ENCODE data around the gene ATOH8. TPM values are rescaled to one million over a fixed set of nuclear protein-coding genes. Genes with fewer than 3 reads are reported as not detected.

ATOH8 gene
- total RNA-seq, 1 donor from 2014 or later, result 1.9 TPM

DNA sequence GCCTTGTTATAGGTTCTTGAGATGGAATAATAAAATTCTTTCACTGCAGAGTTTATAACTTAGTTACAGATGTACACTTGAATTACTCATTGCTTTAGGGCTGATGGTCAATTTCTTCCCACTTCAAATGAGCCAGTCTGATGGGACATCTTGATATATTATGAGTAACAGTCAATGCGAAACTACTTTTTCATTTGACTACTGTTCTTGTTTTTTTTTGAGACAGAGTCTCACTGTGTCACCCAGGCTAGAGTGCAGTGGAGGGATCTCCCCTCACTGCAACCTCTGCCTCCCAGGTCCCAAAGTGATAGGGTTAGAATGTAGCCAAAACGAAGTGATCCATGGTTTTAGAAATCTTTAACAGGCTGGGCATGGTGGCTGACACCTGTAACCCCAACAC, 77.9 kb downstream of the ATOH8 start:
- no peak overlapping the region for H2AFZ ChIP-seq (ENCODE audit: low read depth, low read length)
- no peak for FAIRE-seq
- TF ChIP-seq EZH2 (IDR thresholded peaks at IDR 0.05; ENCODE audit: insufficient read depth, low read length), result no peak
- TF ChIP-seq, protein P1, sequence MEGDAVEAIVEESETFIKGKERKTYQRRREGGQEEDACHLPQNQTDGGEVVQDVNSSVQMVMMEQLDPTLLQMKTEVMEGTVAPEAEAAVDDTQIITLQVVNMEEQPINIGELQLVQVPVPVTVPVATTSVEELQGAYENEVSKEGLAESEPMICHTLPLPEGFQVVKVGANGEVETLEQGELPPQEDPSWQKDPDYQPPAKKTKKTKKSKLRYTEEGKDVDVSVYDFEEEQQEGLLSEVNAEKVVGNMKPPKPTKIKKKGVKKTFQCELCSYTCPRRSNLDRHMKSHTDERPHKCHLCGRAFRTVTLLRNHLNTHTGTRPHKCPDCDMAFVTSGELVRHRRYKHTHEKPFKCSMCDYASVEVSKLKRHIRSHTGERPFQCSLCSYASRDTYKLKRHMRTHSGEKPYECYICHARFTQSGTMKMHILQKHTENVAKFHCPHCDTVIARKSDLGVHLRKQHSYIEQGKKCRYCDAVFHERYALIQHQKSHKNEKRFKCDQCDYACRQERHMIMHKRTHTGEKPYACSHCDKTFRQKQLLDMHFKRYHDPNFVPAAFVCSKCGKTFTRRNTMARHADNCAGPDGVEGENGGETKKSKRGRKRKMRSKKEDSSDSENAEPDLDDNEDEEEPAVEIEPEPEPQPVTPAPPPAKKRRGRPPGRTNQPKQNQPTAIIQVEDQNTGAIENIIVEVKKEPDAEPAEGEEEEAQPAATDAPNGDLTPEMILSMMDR (IDR thresholded peaks at IDR 0.05; ENCODE audit: insufficient read depth, low read depth, low read length), result no peak
- H3K36me3 Mint-ChIP-seq (ENCODE audit: low read depth, unreplicated experiment), result no peaks in the 10 kb centered on the region
- H3K4me2 ChIP-seq (ENCODE audit: low read length), result no peak overlapping the region
- H3K27ac ChIP-seq (ENCODE audit: low read depth, low read length), result no peak overlapping the region
- no peaks in the 10 kb centered on the region for H3K79me2 ChIP-seq (ENCODE audit: insufficient read depth, low read length)
- no peaks in the 10 kb centered on the region for H3K27me3 ChIP-seq (ENCODE audit: insufficient read depth, low read length)
- no peaks in the 10 kb centered on the region for H4K20me1 ChIP-seq (ENCODE audit: insufficient read depth, low read length)
- peaks cover 11% of the 10 kb centered on the region for H3K9me3 Mint-ChIP-seq (ENCODE audit: unreplicated experiment)
- no peak overlapping the region for H3K4me3 ChIP-seq (ENCODE audit: insufficient read depth, low read depth, low read length)
- no peak overlapping the region for H3K27ac Mint-ChIP-seq (ENCODE audit: unreplicated experiment)
- no peak overlapping the region for H3K4me3 Mint-ChIP-seq (ENCODE audit: unreplicated experiment)
- no peaks in the 10 kb centered on the region for H3K36me3 ChIP-seq (ENCODE audit: insufficient read depth, low read length)
- H3K9me3 ChIP-seq (ENCODE audit: insufficient read depth, low read depth, low read length), result no peaks in the 10 kb centered on the region
- no peak for DNase-seq (ENCODE audit: low read depth)
- H3K4me1 Mint-ChIP-seq (ENCODE audit: low read depth, unreplicated experiment), result peaks cover 4% of the 10 kb centered on the region
- peaks cover 11% of the 10 kb centered on the region for H3K27me3 Mint-ChIP-seq (ENCODE audit: low read depth, unreplicated experiment)
- no peak overlapping the region for H3K9ac ChIP-seq (ENCODE audit: low read length)
- no peaks in the 10 kb centered on the region for H3K4me1 ChIP-seq (ENCODE audit: insufficient read depth, low read length)

DNA sequence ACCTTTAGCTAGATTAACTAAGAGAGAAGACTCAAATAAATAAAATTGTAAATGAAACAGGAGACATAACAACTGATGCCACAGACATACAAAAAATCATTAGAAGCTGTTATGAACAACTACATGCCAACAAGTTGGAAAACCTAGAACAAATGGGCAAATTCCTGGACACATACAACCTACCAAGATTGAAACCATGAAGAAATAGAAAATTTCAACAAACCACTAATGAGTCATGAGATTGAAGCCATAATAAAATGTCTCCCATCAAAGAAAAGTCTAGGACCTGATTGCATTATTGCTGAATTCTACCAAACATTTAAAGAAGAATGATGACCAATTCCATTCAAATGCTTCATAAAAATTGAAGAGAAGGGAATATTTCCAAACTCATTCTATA, 80.7 kb downstream of the ATOH8 start:
- Histone ChIP-seq H3K27me3 (ENCODE audit: insufficient read depth, low read length) (no peaks in the 10 kb centered on the region), H3K4me2 (ENCODE audit: low read length) (no peak overlapping the region), H3K36me3 (ENCODE audit: insufficient read depth, low read length) (no peaks in the 10 kb centered on the region), H4K20me1 (ENCODE audit: insufficient read depth, low read length) (no peaks in the 10 kb centered on the region), H3K79me2 (ENCODE audit: insufficient read depth, low read length) (no peaks in the 10 kb centered on the region), H3K4me3 (ENCODE audit: insufficient read depth, low read depth, low read length) (no peak overlapping the region), H2AFZ (ENCODE audit: low read depth, low read length) (no peak overlapping the region), H3K9me3 (ENCODE audit: insufficient read depth, low read depth, low read length) (no peaks in the 10 kb centered on the region), H3K27ac (ENCODE audit: low read depth, low read length) (no peak overlapping the region), H3K4me1 (ENCODE audit: insufficient read depth, low read length) (no peaks in the 10 kb centered on the region), H3K9ac (ENCODE audit: low read length) (no peak overlapping the region)
- TF ChIP-seq, protein P1 (IDR thresholded peaks at IDR 0.05; ENCODE audit: insufficient read depth, low read depth, low read length), result no peak
- TF ChIP-seq EZH2 (IDR thresholded peaks at IDR 0.05; ENCODE audit: insufficient read depth, low read length), result no peak
- DNase-seq (ENCODE audit: low read depth) (no peak), FAIRE-seq (no peak)
- Mint-ChIP-seq H3K9me3 (ENCODE audit: unreplicated experiment) (peaks cover 15% of the 10 kb centered on the region), H3K4me1 (ENCODE audit: low read depth, unreplicated experiment) (no peaks in the 10 kb centered on the region), H3K36me3 (ENCODE audit: low read depth, unreplicated experiment) (peaks cover 10% of the 10 kb centered on the region), H3K27ac (ENCODE audit: unreplicated experiment) (no peak overlapping the region), H3K27me3 (ENCODE audit: low read depth, unreplicated experiment) (no peaks in the 10 kb centered on the region), H3K4me3 (ENCODE audit: unreplicated experiment) (no peak overlapping the region)

Small RNA genes within 50 kb of the gene (microRNA-seq; reads per million reads assigned to microRNA genes)
- not detected for gene MIR6071

Other genes starting within 250 kb of the ATOH8 start
- gene MAT2A, start 214.8 kb upstream of the ATOH8 start, total RNA-seq, result 175 and 180 TPM in 2 replicates
- gene GGCX, start 192.5 kb upstream of the ATOH8 start, total RNA-seq, result 79.0 and 94.6 TPM in 2 replicates
- gene VAMP8, start 176.4 kb upstream of the ATOH8 start, total RNA-seq, result 30.6 and 35.3 TPM in 2 replicates
- 17.1 and 17.6 TPM in 2 replicates for gene VAMP5, start 169.6 kb upstream of the ATOH8 start, total RNA-seq
- 155 and 176 TPM in 2 replicates for gene RNF181, start 158.2 kb upstream of the ATOH8 start, total RNA-seq
- gene TMEM150A, start 151.3 kb upstream of the ATOH8 start, total RNA-seq, result 20.4 and 22.2 TPM in 2 replicates
- gene C2orf68, start 141.9 kb upstream of the ATOH8 start, total RNA-seq, result 14.3 and 17.8 TPM in 2 replicates
- gene USP39, start 137.8 kb upstream of the ATOH8 start, total RNA-seq, result 44.4 and 48.3 TPM in 2 replicates
- not detected in 2 replicates for gene SFTPB, start 85.8 kb upstream of the ATOH8 start, total RNA-seq
- not detected in 2 replicates for gene GNLY, start 59.6 kb upstream of the ATOH8 start, total RNA-seq
- 20.0 and 28.2 TPM in 2 replicates for gene ST3GAL5, start 135.0 kb downstream of the ATOH8 start, total RNA-seq